ENCODE measurements around the gene REN.

REN gene

GRCh38 chr1:204166219-204166618 lies at the start of gene REN:
Gene REN (minus strand): TSS chr1:204166337. CDS start chr1:204166293, 44 bp downstream.
- DNase-seq, result no peak

- peak; percentile 68 for DNase-seq
These were observed 47.8 kb upstream of the REN start, which contains the start of gene GOLT1A for GRCh38 chr1:204213668-204214662. Gene GOLT1A (minus strand): TSS chr1:204213988. CDS start chr1:204213906, 82 bp downstream.

- DNase-seq, result no peak
These were observed 46.6 kb upstream of the REN start for GRCh38 chr1:204212715-204213114.

GRCh38 chr1:204211046-204211445 lies 44.9 kb upstream of the REN start:
- no peak for DNase-seq

GRCh38 chr1:204207136-204207616 lies 41.0 kb upstream of the REN start:
- peak; percentile 80 for DNase-seq

GRCh38 chr1:204206121-204206520 lies 40.0 kb upstream of the REN start:
- DNase-seq, result no peak

- DNase-seq, result no peak
These were observed 39.3 kb upstream of the REN start for GRCh38 chr1:204205486-204205885.

- no peak for DNase-seq
These were observed 38.8 kb upstream of the REN start for GRCh38 chr1:204204944-204205343.

GRCh38 chr1:204203206-204203767 lies 37.1 kb upstream of the REN start:
- no peak for DNase-seq

- DNase-seq, result no peak
These were observed 36.3 kb upstream of the REN start for GRCh38 chr1:204202481-204202880.

- DNase-seq, result no peak
These were observed 35.4 kb upstream of the REN start for GRCh38 chr1:204201348-204202040.

GRCh38 chr1:204199579-204199978 lies 33.4 kb upstream of the REN start:
- no peak for DNase-seq

- DNase-seq, result no peak
These were observed 32.5 kb upstream of the REN start for GRCh38 chr1:204198348-204199340.

- no peak for DNase-seq
These were observed 30.9 kb upstream of the REN start for GRCh38 chr1:204197068-204197467.

GRCh38 chr1:204196068-204196795 lies 30.1 kb upstream of the REN start, which contains the start of gene KISS1:
Gene KISS1 (minus strand): TSS chr1:204196491. CDS start chr1:204192876, 3,615 bp downstream.
- DNase-seq, result no peak

GRCh38 chr1:204194771-204195170 lies 28.6 kb upstream of the REN start:
- no peak for DNase-seq

- DNase-seq, result no peak
These were observed 27.9 kb upstream of the REN start for GRCh38 chr1:204194080-204194479.

- no peak for DNase-seq
These were observed 26.6 kb upstream of the REN start for GRCh38 chr1:204192589-204193352.

- DNase-seq, result no peak
These were observed 25.9 kb upstream of the REN start for GRCh38 chr1:204192046-204192445.

GRCh38 chr1:204191456-204191855 lies 25.3 kb upstream of the REN start:
- no peak for DNase-seq

Measured in CD4-positive, alpha-beta T cell treated with Interleukin-17A for 4 hours (primary cell).